Fibroblast of skin of abdomen (primary cell): ENCODE results near the gene JAK3.
"Not testable (repeated sequence)": the region's sequence is repeated elsewhere in the genome, so short reads cannot be mapped to it uniquely, and the experiment has no call there.

Experiments
- DNase-seq: peaks from one replicate; pipeline ENCODE4 v3.0.0-alpha.2; 2013

JAK3 gene

GRCh38 chr19:17802137-17802858 is 45.5 kb downstream of the JAK3 start:
- no peak for DNase-seq

GRCh38 chr19:17798599-17798998 is 49.2 kb downstream of the JAK3 start:
- not testable (repeated sequence) for DNase-seq

DNA sequence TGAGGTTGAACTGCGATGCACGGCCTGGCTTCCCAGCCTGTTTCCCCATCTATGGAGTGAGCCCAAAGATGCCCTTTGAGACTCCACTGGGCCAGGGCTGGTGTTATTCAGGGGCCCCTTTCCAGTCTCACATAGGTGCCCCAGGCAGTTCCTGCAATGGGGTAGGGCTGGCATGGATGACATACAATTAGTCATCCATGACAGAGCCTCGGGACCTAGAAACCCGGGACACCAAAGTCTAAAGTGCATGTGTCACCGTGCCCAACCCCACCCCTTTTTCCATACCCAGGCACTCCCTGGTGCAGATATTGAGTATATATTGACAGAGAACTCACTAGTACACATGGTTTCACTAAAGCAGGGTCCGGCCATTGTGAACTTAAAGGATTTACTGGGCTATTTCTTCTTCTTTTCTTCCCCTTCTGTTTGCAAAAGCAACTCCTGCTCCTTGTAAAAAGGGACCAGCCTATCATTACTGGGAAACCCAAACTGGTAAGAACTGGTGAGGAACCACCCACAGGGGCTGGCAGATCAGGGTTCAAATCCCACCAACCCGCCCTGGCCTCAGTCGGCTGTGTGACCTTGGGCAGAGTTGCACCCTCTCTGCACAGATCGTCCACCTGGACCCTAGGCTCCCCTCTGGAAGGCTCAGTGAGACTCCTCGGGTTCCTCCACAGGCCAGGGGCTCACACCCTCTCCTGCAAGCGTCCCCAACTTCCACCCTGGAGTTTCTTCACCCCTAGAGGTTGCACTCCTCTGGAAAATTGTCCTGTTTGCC is 50.2 kb downstream of the JAK3 start:
- DNase-seq = no peak

- DNase-seq = no peak
These were observed 50.9 kb downstream of the JAK3 start for GRCh38 chr19:17796838-17797423.

DNA sequence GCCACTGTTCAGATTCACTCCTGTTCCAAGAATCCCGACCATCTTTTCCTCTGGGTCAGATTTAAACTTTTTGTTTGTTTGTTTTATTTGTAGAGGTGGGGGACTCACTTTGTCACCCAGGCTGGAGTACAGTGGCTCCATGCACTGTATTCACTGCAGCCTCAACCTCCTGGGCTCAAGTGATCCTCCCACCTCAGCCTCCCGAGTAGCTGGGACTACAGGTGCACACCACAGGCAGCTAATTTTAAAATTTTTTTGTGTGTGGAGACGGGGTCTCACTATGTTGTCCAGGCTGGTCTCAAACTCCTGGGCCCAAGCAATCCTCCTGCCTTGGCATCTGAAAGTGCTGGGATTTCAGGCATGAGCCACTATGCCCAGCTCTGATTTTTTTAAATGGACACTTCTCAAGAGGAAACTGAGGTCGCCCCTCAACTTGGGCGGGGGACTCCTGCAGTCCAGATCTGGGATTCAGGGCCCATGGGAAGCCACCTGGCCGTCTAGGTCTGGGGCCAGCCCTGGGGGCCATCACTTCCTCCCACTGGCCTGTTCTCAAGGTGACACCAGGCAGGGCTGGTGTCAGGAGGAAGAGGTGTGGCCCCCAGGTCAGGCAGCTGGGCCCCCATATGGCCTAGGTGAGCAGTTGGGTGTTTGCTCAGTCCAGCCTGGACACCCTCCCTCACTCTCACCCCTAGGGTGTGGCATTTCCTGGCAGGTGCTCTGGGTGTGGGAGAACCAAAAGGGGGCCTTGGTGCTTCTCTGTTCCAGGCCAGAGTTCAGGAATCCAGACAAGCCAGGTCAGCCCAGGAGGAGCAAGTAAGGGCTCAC is 51.6 kb downstream of the JAK3 start:
- DNase-seq = no peak

DNA sequence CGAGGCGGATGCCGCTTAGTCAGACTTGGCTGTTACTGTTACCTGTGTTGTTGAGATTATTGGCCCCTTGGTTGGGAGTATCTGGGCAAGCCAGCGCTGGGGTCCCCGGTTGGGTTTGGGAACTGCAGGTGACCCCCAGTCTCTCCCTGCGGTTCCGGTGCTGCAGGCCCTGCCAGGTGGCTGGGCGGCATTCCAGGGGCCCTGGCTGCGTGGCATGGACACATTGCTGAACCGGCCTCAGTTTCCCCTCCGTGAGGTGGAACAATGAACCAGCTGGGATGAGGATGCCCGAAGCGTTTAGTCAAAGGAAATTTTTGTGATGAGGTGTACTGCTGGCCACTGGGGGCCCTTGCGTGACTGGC is 52.3 kb downstream of the JAK3 start:
- no peak for DNase-seq

- no peak for DNase-seq
These were observed 52.9 kb downstream of the JAK3 start, which contains the start of gene B3GNT3 for GRCh38 chr19:17794731-17795494. Gene B3GNT3, plus strand, starts transcription at chr19:17795138. Its CDS starts 12,670 bp downstream, at chr19:17807808.

GRCh38 chr19:17794412-17794730 is 53.4 kb downstream of the JAK3 start:
- DNase-seq = no peak

- DNase-seq = no peak
These were observed 57.6 kb downstream of the JAK3 start for GRCh38 chr19:17790059-17790780.

DNA sequence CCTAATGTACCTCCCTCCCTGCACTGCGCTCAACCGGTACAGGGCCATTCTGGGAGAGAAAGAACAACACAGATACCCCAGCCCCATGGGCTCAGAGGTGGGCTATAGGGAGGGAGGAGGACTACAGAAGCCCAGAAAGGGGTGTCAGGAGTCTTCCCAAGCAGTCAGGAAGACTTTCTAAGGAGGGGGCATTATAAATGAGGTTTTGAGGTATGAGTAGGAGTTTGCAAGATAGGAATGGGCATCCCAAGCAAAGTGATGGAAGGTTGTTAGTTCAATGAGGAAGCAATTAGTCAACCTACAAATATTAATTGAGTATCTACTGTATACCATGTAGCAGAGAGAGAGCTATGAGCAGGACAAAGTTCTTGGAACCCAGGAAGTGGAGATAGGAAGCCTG is 59.1 kb downstream of the JAK3 start:
- no peak for DNase-seq

- no peak for DNase-seq
These were observed 60.4 kb downstream of the JAK3 start for GRCh38 chr19:17787274-17787913.

- peak; percentile 60 for DNase-seq
These were observed 63.4 kb downstream of the JAK3 start for GRCh38 chr19:17784201-17785008.

- not testable (repeated sequence) for DNase-seq
These were observed 64.1 kb downstream of the JAK3 start for GRCh38 chr19:17783721-17784120.

- no peak for DNase-seq
These were observed 67.0 kb downstream of the JAK3 start for GRCh38 chr19:17780781-17781180.

DNA sequence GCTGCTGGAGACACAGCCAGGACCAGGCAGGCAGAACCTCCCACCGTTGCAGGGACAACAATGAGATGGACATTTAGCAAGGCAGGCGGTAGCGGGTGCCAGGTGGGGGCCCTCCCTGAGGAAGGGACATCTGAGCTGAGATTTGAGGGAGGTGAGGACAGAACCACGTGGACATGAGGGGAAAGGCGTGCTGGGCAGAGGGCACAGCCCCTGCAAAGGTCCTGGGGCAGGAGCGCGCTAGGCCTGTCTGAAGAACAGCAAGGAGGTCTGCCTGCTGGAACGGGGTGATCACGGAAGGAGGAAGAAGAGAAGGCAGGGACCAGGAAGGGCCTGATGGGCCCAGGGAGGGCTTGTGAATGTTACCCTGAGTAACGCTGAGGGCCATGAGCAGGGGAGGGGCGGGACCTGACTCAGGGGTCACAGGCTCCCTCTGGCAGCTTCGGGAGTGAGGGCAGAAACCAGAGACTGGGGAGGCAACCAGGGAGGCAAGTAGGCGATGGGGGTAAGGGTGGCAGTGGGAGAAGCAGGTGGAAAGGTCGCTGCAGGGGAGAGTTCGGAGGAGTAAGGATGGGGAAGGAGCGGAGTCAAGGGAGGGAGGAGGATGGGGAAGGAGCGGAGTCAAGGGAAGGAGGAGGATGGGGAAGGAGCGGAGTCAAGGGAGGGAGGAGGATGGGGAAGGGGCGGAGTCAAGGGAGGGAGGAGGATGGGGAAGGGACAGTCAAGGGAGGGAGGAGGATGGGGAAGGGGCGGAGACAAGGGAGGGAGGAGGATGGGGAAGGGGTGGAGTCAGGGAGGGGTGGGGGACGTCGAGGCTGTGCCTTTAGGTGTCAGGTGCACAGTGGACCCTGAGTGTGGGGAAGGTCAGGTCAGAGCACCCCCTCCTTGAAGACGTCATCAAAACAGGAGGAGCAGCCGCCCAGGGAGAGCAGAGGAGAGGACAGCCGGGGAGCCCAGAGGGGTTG is 68.5 kb downstream of the JAK3 start:
- DNase-seq = peak; percentile 33

GRCh38 chr19:17778251-17778967 is 69.4 kb downstream of the JAK3 start:
- peak; percentile 15 for DNase-seq

GRCh38 chr19:17777840-17778239 is 69.9 kb downstream of the JAK3 start:
- DNase-seq = not testable (repeated sequence)
